COLO829 (cell line): ENCODE measurements around the gene FMNL2.
"Not testable (repeated sequence)": the region's sequence is repeated elsewhere in the genome, so short reads cannot be mapped to it uniquely, and the experiment has no call there.

Experiments used
- DNase-seq: peaks from one replicate; pipeline ENCODE4 v3.0.0; 2012; ENCODE audit warnings: low spot score

The FMNL2 gene

GRCh38 chr2:152497481-152498052 is 162.6 kb downstream of the FMNL2 start:
- DNase-seq: no peak

- no peak for DNase-seq
Measured at GRCh38 chr2:152499331-152499816, 164.4 kb downstream of the FMNL2 start.

GRCh38 chr2:152499896-152500735 is 165.1 kb downstream of the FMNL2 start:
- no peak for DNase-seq

- no peak for DNase-seq
Measured at GRCh38 chr2:152500772-152501171, 165.8 kb downstream of the FMNL2 start.

GRCh38 chr2:152501666-152502065 is 166.7 kb downstream of the FMNL2 start:
- DNase-seq: no peak

GRCh38 chr2:152504618-152505017 is 169.6 kb downstream of the FMNL2 start:
- DNase-seq: peak; percentile 71

GRCh38 chr2:152505495-152505906 is 170.5 kb downstream of the FMNL2 start:
- peak; percentile 70 for DNase-seq

- DNase-seq: no peak
Measured at GRCh38 chr2:152506843-152507242, 171.9 kb downstream of the FMNL2 start.

GRCh38 chr2:152507907-152508306 is 172.9 kb downstream of the FMNL2 start:
- peak; percentile 39 for DNase-seq

GRCh38 chr2:152508446-152508845 is 173.5 kb downstream of the FMNL2 start:
- peak; percentile 83 for DNase-seq

GRCh38 chr2:152509772-152510491 is 175.0 kb downstream of the FMNL2 start:
- DNase-seq: no peak

GRCh38 chr2:152510621-152511020 is 175.6 kb downstream of the FMNL2 start:
- no peak for DNase-seq

GRCh38 chr2:152511981-152512380 is 177.0 kb downstream of the FMNL2 start:
- no peak for DNase-seq

GRCh38 chr2:152513029-152513428 is 178.1 kb downstream of the FMNL2 start:
- DNase-seq: no peak

GRCh38 chr2:152513681-152514080 is 178.7 kb downstream of the FMNL2 start:
- DNase-seq: no peak

- no peak for DNase-seq
Measured at GRCh38 chr2:152518034-152518433, 183.1 kb downstream of the FMNL2 start.

GRCh38 chr2:152518641-152519580 is 183.9 kb downstream of the FMNL2 start:
- no peak for DNase-seq

- no peak for DNase-seq
Measured at GRCh38 chr2:152519581-152519952, 184.6 kb downstream of the FMNL2 start.

GRCh38 chr2:152520759-152521158 is 185.8 kb downstream of the FMNL2 start:
- no peak for DNase-seq

GRCh38 chr2:152522446-152522845 is 187.5 kb downstream of the FMNL2 start:
- DNase-seq: not testable (repeated sequence)

GRCh38 chr2:152523091-152523490 is 188.1 kb downstream of the FMNL2 start:
- no peak for DNase-seq
